ENCODE results near the gene CPA2.

- TF ChIP-seq CTCF (IDR thresholded peaks at IDR 0.05) (no peak), POLR2AphosphoS5 (IDR thresholded peaks at IDR 0.05) (no peak)
Observed at GRCh38 chr7:130274983-130275591, 8.4 kb downstream of the CPA2 start.

Data from sigmoid colon (tissue), 4 donors.